Measurements from ENCODE around the gene LGR6.
"Not testable (repeated sequence)": the region's sequence is repeated elsewhere in the genome, so short reads cannot be mapped to it uniquely, and the experiment has no call there.

LGR6 gene

DNA sequence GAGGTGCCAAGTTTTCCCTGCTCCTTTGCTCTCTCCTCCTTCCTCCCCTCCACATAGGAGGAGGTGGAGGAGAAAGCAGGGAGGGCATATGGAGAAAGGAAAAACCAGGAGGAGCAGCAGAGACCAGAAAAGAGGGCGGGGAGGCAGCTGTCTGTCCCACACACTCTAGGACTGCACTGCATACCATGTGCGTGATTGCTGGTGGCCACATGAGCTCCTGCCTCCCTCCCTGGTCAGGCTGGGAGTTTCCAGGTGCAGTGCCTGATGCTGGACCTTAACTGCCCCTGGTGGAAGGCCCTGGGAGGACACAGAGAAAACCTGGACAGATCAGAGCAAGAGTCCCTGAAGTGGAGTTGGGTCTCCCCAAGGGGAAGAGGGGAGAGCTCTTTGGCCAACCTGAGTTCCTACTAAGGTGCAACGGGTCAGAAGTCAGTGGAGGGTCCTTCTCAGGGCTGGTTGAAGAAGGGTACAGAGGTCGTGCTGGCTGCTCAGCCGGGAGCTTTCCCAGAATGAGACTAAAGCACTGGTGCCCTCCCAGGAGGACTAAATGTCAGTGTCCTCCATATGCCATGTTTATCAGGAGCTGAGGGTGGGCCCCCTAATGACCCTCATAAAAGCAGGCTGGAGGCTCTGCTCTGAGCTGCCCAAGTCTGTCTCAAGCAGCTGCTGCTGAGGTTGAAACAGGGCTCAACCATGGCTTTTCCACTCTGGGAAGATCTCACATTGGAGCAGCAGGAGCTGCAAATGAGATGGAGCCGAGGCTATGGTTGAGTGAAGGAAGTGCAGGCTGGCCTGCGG lies 3.5 kb upstream of the LGR6 start:
- no peak overlapping the region for H3K27ac ChIP-seq (ENCODE audit: low read length)
- H3K4me3 ChIP-seq (ENCODE audit: low read length), result no peak overlapping the region
- peaks cover 3% of the 10 kb centered on the region; the same call in 1 of the 2 replicates for H3K4me1 ChIP-seq (ENCODE audit: control insufficient read depth, insufficient read depth, low read length)
- H3K27me3 ChIP-seq (ENCODE audit: control insufficient read depth, insufficient read depth, low read length), result peaks cover 12% of the 10 kb centered on the region; the same call in 1 of the 2 replicates
- DNase-seq (ENCODE audit: low read depth, low spot score), result no peak
- WGBS (ENCODE audit: insufficient coverage, insufficient read length), result no CpG with 5 or more reads among the region's 7 CpGs
- H3K9me3 ChIP-seq (ENCODE audit: control insufficient read depth, insufficient read depth, low read length), result no peaks in the 10 kb centered on the region
- H3K36me3 ChIP-seq (ENCODE audit: control insufficient read depth, insufficient read depth, low read length), result no peaks in the 10 kb centered on the region

GRCh38 chr1:202191391-202191790 lies 2.2 kb upstream of the LGR6 start:
- H3K4me3 ChIP-seq (ENCODE audit: low read length); H3K9me3 ChIP-seq (ENCODE audit: control insufficient read depth, insufficient read depth, low read length); H3K36me3 ChIP-seq (ENCODE audit: control insufficient read depth, insufficient read depth, low read length); H3K27ac ChIP-seq (ENCODE audit: low read length); H3K4me1 ChIP-seq (ENCODE audit: control insufficient read depth, insufficient read depth, low read length); DNase-seq (ENCODE audit: low read depth, low spot score): not testable (repeated sequence)
- peaks cover 12% of the 10 kb centered on the region; the same call in 1 of the 2 replicates for H3K27me3 ChIP-seq (ENCODE audit: control insufficient read depth, insufficient read depth, low read length)
- no CpG with 5 or more reads among the region's 33 CpGs for WGBS (ENCODE audit: insufficient coverage, insufficient read length)

- Histone ChIP-seq H3K4me3 (ENCODE audit: low read length) (no peak overlapping the region; the same call in 1 of the 2 replicates), H3K9me3 (ENCODE audit: control insufficient read depth, insufficient read depth, low read length) (no peaks in the 10 kb centered on the region), H3K27me3 (ENCODE audit: control insufficient read depth, insufficient read depth, low read length) (peaks cover 12% of the 10 kb centered on the region; the same call in 1 of the 2 replicates), H3K27ac (ENCODE audit: low read length) (no peak overlapping the region), H3K36me3 (ENCODE audit: control insufficient read depth, insufficient read depth, low read length) (no peaks in the 10 kb centered on the region), H3K4me1 (ENCODE audit: control insufficient read depth, insufficient read depth, low read length) (peaks cover 3% of the 10 kb centered on the region; the same call in 1 of the 2 replicates)
- no CpG with 5 or more reads among the region's 18 CpGs for WGBS (ENCODE audit: insufficient coverage, insufficient read length)
- no peak for DNase-seq (ENCODE audit: low read depth, low spot score)
These were observed 607 bp upstream of the LGR6 start for GRCh38 chr1:202192770-202193613.

DNA sequence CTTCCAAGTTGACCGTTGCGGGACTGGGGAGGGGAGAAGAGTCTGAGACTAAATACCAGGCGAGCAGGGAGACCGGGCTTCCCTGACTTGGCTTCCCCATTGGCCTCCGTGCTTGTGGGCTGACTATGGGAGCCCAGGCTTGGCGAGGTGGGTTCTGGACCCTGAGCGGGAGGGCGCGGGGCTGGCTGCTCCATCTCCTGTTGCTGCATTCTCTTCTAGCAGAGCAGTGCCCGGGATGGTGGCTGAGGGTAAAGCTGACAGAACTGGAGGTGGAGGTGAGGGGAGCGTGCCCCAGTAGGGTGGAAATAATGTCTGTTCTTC lies 689 bp downstream of the LGR6 start:
- H3K9me3 ChIP-seq (ENCODE audit: control insufficient read depth, insufficient read depth, low read length), result no peaks in the 10 kb centered on the region
- no peak overlapping the region for H3K27ac ChIP-seq (ENCODE audit: low read length)
- no peaks in the 10 kb centered on the region for H3K36me3 ChIP-seq (ENCODE audit: control insufficient read depth, insufficient read depth, low read length)
- no CpG with 5 or more reads among the region's 11 CpGs for WGBS (ENCODE audit: insufficient coverage, insufficient read length)
- no peak for DNase-seq (ENCODE audit: low read depth, low spot score)
- H3K4me3 ChIP-seq (ENCODE audit: low read length), result no peak overlapping the region; the same call in 1 of the 2 replicates
- peaks cover 3% of the 10 kb centered on the region; the same call in 1 of the 2 replicates for H3K4me1 ChIP-seq (ENCODE audit: control insufficient read depth, insufficient read depth, low read length)
- peaks cover 12% of the 10 kb centered on the region; the same call in 1 of the 2 replicates for H3K27me3 ChIP-seq (ENCODE audit: control insufficient read depth, insufficient read depth, low read length)

DNA sequence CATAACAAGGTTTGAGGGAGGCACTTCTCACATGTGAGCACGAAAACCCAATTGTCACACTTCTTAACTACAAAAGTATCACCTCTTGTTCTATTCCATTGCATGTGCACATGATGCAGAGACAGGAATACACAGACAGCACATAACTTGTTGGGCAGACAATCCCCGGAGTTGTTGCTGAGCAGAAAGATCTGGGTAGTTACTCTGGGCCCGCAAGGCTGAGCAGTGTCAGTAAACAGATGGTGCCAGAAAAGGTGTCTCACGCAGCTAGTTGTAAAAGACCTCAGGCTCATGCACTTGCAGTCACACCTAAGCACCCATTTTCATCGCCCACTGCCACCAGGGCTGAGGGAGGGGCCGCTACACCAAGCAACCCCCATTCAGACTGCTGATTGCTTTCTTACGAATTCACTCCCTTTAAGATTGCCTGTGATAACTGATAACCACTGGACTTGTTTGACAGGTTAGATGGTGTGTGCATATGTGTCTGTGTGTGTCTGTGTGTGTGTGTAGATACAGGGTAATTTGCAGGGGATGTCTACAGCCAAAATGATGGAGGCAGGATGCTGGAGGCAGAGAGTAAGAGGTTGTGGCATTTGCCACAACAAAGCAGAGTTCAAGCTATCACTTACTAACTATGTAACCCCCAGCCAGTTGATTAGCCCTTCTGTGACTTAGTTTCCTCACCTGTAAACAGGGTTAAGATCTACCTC lies 4.2 kb downstream of the LGR6 start:
- Histone ChIP-seq H3K36me3 (ENCODE audit: control insufficient read depth, insufficient read depth, low read length) (no peaks in the 10 kb centered on the region), H3K9me3 (ENCODE audit: control insufficient read depth, insufficient read depth, low read length) (no peaks in the 10 kb centered on the region), H3K4me1 (ENCODE audit: control insufficient read depth, insufficient read depth, low read length) (peaks cover 3% of the 10 kb centered on the region; the same call in 1 of the 2 replicates), H3K27me3 (ENCODE audit: control insufficient read depth, insufficient read depth, low read length) (peaks cover 12% of the 10 kb centered on the region; the same call in 1 of the 2 replicates), H3K27ac (ENCODE audit: low read length) (no peak overlapping the region), H3K4me3 (ENCODE audit: low read length) (no peak overlapping the region)
- no CpG with 5 or more reads among the region's 7 CpGs for WGBS (ENCODE audit: insufficient coverage, insufficient read length)
- no peak for DNase-seq (ENCODE audit: low read depth, low spot score)

GRCh38 chr1:202198366-202198724 lies 4.7 kb downstream of the LGR6 start:
- H3K4me1 ChIP-seq (ENCODE audit: control insufficient read depth, insufficient read depth, low read length), result peaks cover under 1% of the 10 kb centered on the region; the same call in 1 of the 2 replicates
- no CpG with 5 or more reads among the region's 1 CpG for WGBS (ENCODE audit: insufficient coverage, insufficient read length)
- no peaks in the 10 kb centered on the region for H3K36me3 ChIP-seq (ENCODE audit: control insufficient read depth, insufficient read depth, low read length)

DNA sequence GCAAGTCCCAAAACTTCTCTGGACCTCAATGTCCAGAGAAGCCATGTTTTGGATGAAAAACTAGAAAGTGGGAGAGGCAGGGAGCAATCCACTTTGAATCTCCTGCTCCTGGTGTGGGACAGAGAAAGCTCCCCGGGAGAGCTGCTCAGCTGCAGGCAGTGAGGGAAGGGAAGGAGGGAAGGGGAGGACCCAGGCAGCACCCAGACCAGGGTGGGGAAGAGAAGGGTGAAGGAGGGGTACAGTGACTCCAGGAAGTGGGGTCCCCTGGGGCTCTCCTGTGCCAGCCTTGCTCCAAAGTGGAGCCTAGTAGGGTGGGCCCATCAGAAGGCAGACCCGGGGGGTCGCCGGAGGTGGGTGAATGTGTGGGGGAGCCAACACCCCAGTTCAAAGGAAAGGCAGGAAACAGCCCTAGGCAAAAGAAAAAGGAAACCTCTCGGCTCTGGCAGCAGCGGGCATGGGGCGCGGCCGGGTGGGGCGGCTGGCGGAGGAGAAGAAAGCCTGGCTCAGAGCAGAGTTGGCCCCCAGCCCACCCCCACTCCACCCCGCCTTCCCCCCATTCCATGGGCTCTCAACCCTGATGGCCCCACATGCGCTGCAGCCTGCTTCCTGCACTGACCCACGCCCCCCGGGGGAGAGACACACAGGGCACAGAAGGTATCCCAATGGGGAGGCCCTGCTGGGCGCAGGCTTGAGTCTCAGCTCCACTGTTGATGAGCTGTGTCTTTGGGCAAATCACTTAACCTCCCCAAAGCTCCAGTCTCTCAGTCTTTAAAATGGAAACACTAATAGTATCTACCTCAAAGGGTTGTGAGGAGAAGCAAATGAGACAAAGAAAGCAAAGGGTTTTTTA lies 5.7 kb downstream of the LGR6 start:
- no peak for DNase-seq (ENCODE audit: low read depth, low spot score)
- WGBS (ENCODE audit: insufficient coverage, insufficient read length), result no CpG with 5 or more reads among the region's 16 CpGs
- Histone ChIP-seq H3K4me1 (ENCODE audit: control insufficient read depth, insufficient read depth, low read length) (no peaks in the 10 kb centered on the region; the same call in 1 of the 2 replicates), H3K4me3 (ENCODE audit: low read length) (no peak overlapping the region), H3K27ac (ENCODE audit: low read length) (no peak overlapping the region), H3K27me3 (ENCODE audit: control insufficient read depth, insufficient read depth, low read length) (peaks cover 2% of the 10 kb centered on the region; the same call in 1 of the 2 replicates), H3K9me3 (ENCODE audit: control insufficient read depth, insufficient read depth, low read length) (no peaks in the 10 kb centered on the region), H3K36me3 (ENCODE audit: control insufficient read depth, insufficient read depth, low read length) (no peaks in the 10 kb centered on the region)

More at GRCh38 chr1:202198366-202198724, 4.7 kb downstream of the LGR6 start:
- H3K27me3 ChIP-seq (ENCODE audit: control insufficient read depth, insufficient read depth, low read length), result peaks cover 8% of the 10 kb centered on the region; the same call in 1 of the 2 replicates
- no peaks in the 10 kb centered on the region for H3K9me3 ChIP-seq (ENCODE audit: control insufficient read depth, insufficient read depth, low read length)
- no peak overlapping the region for H3K27ac ChIP-seq (ENCODE audit: low read length)
- no peak for DNase-seq (ENCODE audit: low read depth, low spot score)
- no peak overlapping the region for H3K4me3 ChIP-seq (ENCODE audit: low read length)

- Histone ChIP-seq H3K27me3 (ENCODE audit: control insufficient read depth, insufficient read depth, low read length) (no peaks in the 10 kb centered on the region; the same call in 1 of the 2 replicates), H3K4me3 (ENCODE audit: low read length) (no peak overlapping the region), H3K27ac (ENCODE audit: low read length) (no peak overlapping the region), H3K36me3 (ENCODE audit: control insufficient read depth, insufficient read depth, low read length) (no peaks in the 10 kb centered on the region), H3K9me3 (ENCODE audit: control insufficient read depth, insufficient read depth, low read length) (no peaks in the 10 kb centered on the region), H3K4me1 (ENCODE audit: control insufficient read depth, insufficient read depth, low read length) (no peaks in the 10 kb centered on the region; the same call in 1 of the 2 replicates)
- no CpG with 5 or more reads among the region's 4 CpGs for WGBS (ENCODE audit: insufficient coverage, insufficient read length)
- no peak for DNase-seq (ENCODE audit: low read depth, low spot score)
These were observed 6.5 kb downstream of the LGR6 start for GRCh38 chr1:202200112-202200548.

DNA sequence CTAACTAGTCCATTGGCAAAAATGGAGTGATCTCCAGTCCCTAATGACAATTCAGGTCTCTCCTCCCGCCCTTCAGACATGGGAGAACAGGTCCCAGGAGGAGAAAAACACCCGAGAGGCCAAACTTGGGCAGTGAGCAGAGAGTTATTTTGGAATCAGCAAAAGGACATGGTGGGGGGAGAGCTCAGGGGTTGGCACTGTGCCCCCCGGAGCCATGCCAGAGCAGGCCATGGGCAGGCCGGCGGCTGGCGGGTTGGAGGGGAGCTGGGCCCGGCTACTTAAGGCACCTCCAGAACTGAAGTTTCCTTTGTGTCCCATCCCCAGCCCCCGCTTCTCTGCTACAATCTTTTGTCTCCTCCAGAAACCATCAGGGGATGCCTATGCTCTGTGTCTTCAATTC lies 7.1 kb downstream of the LGR6 start:
- no peaks in the 10 kb centered on the region for H3K27me3 ChIP-seq (ENCODE audit: control insufficient read depth, insufficient read depth, low read length)
- WGBS (ENCODE audit: insufficient coverage, insufficient read length), result no CpG with 5 or more reads among the region's 8 CpGs
- H3K9me3 ChIP-seq (ENCODE audit: control insufficient read depth, insufficient read depth, low read length), result no peaks in the 10 kb centered on the region
- no peak overlapping the region for H3K27ac ChIP-seq (ENCODE audit: low read length)
- H3K4me3 ChIP-seq (ENCODE audit: low read length), result no peak overlapping the region
- no peaks in the 10 kb centered on the region; the same call in 1 of the 2 replicates for H3K4me1 ChIP-seq (ENCODE audit: control insufficient read depth, insufficient read depth, low read length)
- no peak for DNase-seq (ENCODE audit: low read depth, low spot score)
- no peaks in the 10 kb centered on the region for H3K36me3 ChIP-seq (ENCODE audit: control insufficient read depth, insufficient read depth, low read length)

Measured in iPS DF 6.9 (cell line).